ENCODE measurements around the gene CPLANE1. TPM values are rescaled to one million over a fixed set of nuclear protein-coding genes. Genes with fewer than 3 reads are reported as not detected.

Gene CPLANE1
- total RNA-seq, 1 experiment from 2014 or later = 15.3 TPM

DNA sequence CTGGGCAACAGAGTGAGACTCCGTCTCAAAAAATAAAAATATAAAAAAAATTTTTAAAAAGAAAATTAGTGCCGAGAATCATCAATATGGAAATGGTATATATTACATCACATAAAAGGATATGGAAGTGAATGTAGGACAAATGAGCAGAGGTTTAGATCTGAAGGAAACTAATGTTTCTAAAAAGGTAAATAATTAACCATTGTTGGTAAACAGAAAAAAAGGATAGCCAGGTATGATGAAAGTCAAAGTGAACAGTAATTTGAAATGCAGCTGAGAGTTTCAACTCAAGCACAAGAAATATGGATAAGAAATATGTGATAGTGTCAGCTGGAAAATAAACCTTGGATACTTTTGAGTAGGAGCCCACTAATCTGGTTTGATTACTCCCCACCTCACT lies 76.2 kb downstream of the CPLANE1 start:
- H3K9me3 Mint-ChIP-seq (ENCODE audit: unreplicated experiment) = no peaks in the 10 kb centered on the region

DNA sequence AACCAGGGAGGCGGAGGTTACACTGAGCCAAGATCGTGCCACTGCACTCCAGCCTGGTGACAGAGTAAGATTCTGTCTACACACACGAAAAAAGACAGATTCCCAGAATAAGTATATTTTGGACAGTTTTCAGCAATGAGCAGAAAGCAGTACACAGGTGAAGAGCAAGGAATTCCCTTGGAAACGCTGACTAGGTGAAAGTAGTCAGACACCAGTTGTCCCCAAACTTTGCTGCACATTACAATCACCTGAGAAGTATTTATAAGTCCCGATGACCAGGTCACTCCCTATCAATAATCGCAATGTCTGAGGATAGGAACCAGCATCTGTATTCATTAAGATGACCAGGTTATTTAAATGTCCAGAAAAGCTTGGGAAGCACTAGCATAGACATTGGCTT lies 78.3 kb downstream of the CPLANE1 start:
- Histone ChIP-seq H3K9me3 (no peaks in the 10 kb centered on the region), H3K27me3 (replicated peaks; ENCODE audit: control insufficient read depth, insufficient read depth, low read length) (no peaks in the 10 kb centered on the region), H3K4me3 (ENCODE audit: low read depth, low read length) (no peak overlapping the region), H3K4me1 (peaks cover 2% of the 10 kb centered on the region), H3K36me3 (ENCODE audit: control insufficient read depth, insufficient read depth, low read length) (no peaks in the 10 kb centered on the region)
- DNase-seq = no peak
- ChIA-PET CTCF (no interaction called here), POLR2A (no interaction called here)
- Mint-ChIP-seq H3K4me1 (ENCODE audit: low read depth, unreplicated experiment) (peaks cover 3% of the 10 kb centered on the region), H3K9me3 (ENCODE audit: unreplicated experiment) (no peaks in the 10 kb centered on the region), H3K27me3 (ENCODE audit: insufficient read depth, unreplicated experiment) (no peaks in the 10 kb centered on the region), H3K27ac (ENCODE audit: unreplicated experiment) (no peak overlapping the region), H3K36me3 (ENCODE audit: insufficient read depth, unreplicated experiment) (peaks cover 17% of the 10 kb centered on the region), H3K4me3 (ENCODE audit: unreplicated experiment) (no peak overlapping the region)
- intact Hi-C loops (cut with micrococcal nuclease; ENCODE audit: unreplicated experiment) = no loop called here
- BruUV-seq (replicated peaks) = no TSS peak
- TF ChIP-seq, protein P1, sequence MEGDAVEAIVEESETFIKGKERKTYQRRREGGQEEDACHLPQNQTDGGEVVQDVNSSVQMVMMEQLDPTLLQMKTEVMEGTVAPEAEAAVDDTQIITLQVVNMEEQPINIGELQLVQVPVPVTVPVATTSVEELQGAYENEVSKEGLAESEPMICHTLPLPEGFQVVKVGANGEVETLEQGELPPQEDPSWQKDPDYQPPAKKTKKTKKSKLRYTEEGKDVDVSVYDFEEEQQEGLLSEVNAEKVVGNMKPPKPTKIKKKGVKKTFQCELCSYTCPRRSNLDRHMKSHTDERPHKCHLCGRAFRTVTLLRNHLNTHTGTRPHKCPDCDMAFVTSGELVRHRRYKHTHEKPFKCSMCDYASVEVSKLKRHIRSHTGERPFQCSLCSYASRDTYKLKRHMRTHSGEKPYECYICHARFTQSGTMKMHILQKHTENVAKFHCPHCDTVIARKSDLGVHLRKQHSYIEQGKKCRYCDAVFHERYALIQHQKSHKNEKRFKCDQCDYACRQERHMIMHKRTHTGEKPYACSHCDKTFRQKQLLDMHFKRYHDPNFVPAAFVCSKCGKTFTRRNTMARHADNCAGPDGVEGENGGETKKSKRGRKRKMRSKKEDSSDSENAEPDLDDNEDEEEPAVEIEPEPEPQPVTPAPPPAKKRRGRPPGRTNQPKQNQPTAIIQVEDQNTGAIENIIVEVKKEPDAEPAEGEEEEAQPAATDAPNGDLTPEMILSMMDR (IDR thresholded peaks at IDR 0.05; ENCODE audit: insufficient read depth in 1 of 2, low read depth in 1 of 2, low read length in 1 of 2, severe bottlenecking in 1 of 2, unreplicated experiment in 1 of 2) = no peak

More for the DNA sequence above, 76.2 kb downstream of the CPLANE1 start:
- BruUV-seq (replicated peaks) = no TSS peak
- no peaks in the 10 kb centered on the region for H3K4me1 ChIP-seq
- ChIA-PET CTCF (interaction anchor here (0.6 kb wide), 1 partner anchor 96 kb away, joined by 4 read pairs; no protein-coding TSS in a partner anchor), POLR2A (no interaction called here)
- H3K9me3 ChIP-seq = no peaks in the 10 kb centered on the region
- H3K27me3 Mint-ChIP-seq (ENCODE audit: insufficient read depth, unreplicated experiment) = no peaks in the 10 kb centered on the region
- H3K4me1 Mint-ChIP-seq (ENCODE audit: low read depth, unreplicated experiment) = no peaks in the 10 kb centered on the region
- H3K27me3 ChIP-seq (replicated peaks; ENCODE audit: control insufficient read depth, insufficient read depth, low read length) = no peaks in the 10 kb centered on the region
- intact Hi-C loops (cut with micrococcal nuclease; ENCODE audit: unreplicated experiment) = no loop called here
- TF ChIP-seq, protein P1 (IDR thresholded peaks at IDR 0.05; ENCODE audit: insufficient read depth in 1 of 2, low read depth in 1 of 2, low read length in 1 of 2, severe bottlenecking in 1 of 2, unreplicated experiment in 1 of 2) = no peak
- no peaks in the 10 kb centered on the region; the same call in 1 of the 2 replicates for H3K36me3 ChIP-seq (ENCODE audit: control insufficient read depth, insufficient read depth, low read length)
- no peak overlapping the region for H3K4me3 Mint-ChIP-seq (ENCODE audit: unreplicated experiment)
- no peak overlapping the region for H3K4me3 ChIP-seq (ENCODE audit: low read depth, low read length)
- DNase-seq = no peak
- H3K36me3 Mint-ChIP-seq (ENCODE audit: insufficient read depth, unreplicated experiment) = peaks cover 17% of the 10 kb centered on the region
- H3K27ac Mint-ChIP-seq (ENCODE audit: unreplicated experiment) = no peak overlapping the region

DNA sequence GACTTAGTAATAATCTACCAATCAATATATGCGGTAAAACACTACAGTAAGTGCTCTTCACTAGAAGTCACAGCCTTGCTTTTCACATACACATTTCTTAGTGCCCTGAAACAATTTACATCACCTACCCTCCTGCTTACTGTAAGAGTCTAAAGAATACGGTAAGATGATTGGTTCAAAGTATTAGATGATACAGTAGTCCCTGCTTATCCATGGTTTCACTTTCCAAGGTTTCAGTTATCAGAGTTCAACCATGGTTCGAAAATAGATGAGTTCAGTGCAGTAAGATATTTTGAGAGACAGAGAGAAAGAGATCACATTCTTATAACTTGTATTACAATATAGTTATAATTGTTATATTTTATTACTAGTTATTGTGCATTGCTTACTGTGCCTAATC lies 83.0 kb downstream of the CPLANE1 start:
- H3K4me1 ChIP-seq = peaks cover 7% of the 10 kb centered on the region
- H3K4me3 ChIP-seq (ENCODE audit: low read depth, low read length) = no peak overlapping the region
- peaks cover 16% of the 10 kb centered on the region for H3K36me3 Mint-ChIP-seq (ENCODE audit: insufficient read depth, unreplicated experiment)
- intact Hi-C loops (cut with micrococcal nuclease; ENCODE audit: unreplicated experiment) = no loop called here
- H3K27me3 ChIP-seq (replicated peaks; ENCODE audit: control insufficient read depth, insufficient read depth, low read length) = no peaks in the 10 kb centered on the region
- H3K4me1 Mint-ChIP-seq (ENCODE audit: low read depth, unreplicated experiment) = peaks cover 10% of the 10 kb centered on the region
- no peaks in the 10 kb centered on the region for H3K9me3 Mint-ChIP-seq (ENCODE audit: unreplicated experiment)
- POLR2A ChIA-PET = no interaction called here
- BruUV-seq (replicated peaks) = no TSS peak
- H3K27me3 Mint-ChIP-seq (ENCODE audit: insufficient read depth, unreplicated experiment) = no peaks in the 10 kb centered on the region
- H3K4me3 Mint-ChIP-seq (ENCODE audit: unreplicated experiment) = no peak overlapping the region
- CTCF ChIA-PET = no interaction called here
- no peak for DNase-seq
- H3K9me3 ChIP-seq = no peaks in the 10 kb centered on the region
- TF ChIP-seq, protein P1 (IDR thresholded peaks at IDR 0.05; ENCODE audit: insufficient read depth in 1 of 2, low read depth in 1 of 2, low read length in 1 of 2, severe bottlenecking in 1 of 2, unreplicated experiment in 1 of 2) = no peak
- no peak overlapping the region for H3K27ac Mint-ChIP-seq (ENCODE audit: unreplicated experiment)
- H3K36me3 ChIP-seq (ENCODE audit: control insufficient read depth, insufficient read depth, low read length) = no peaks in the 10 kb centered on the region; the same call in 1 of the 2 replicates
